Measurements from ENCODE around the gene BCL7A.

DNA sequence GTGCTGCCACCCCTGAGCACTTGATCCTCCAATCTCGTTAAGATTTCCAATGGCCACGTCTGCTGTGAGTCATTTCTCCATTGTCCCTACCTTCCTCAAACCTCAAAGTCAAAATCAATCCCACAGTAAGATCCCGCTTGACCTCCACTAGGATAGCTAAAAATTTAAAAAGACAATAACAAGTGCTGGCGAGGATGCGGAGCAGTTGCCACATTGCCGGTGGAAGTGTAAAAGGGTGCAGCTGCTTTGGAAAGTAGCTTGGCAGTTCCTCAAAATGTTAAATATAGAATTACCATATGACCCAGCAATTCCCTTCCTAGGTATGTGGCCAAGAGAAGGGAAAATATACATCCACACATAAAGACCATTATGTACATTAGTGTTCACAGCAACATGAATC, 9.5 kb upstream of the BCL7A start:
- no peak for TF ChIP-seq EZH2 (IDR thresholded peaks at IDR 0.05; ENCODE audit: borderline replicate concordance)
- TF ChIP-seq, protein P1, sequence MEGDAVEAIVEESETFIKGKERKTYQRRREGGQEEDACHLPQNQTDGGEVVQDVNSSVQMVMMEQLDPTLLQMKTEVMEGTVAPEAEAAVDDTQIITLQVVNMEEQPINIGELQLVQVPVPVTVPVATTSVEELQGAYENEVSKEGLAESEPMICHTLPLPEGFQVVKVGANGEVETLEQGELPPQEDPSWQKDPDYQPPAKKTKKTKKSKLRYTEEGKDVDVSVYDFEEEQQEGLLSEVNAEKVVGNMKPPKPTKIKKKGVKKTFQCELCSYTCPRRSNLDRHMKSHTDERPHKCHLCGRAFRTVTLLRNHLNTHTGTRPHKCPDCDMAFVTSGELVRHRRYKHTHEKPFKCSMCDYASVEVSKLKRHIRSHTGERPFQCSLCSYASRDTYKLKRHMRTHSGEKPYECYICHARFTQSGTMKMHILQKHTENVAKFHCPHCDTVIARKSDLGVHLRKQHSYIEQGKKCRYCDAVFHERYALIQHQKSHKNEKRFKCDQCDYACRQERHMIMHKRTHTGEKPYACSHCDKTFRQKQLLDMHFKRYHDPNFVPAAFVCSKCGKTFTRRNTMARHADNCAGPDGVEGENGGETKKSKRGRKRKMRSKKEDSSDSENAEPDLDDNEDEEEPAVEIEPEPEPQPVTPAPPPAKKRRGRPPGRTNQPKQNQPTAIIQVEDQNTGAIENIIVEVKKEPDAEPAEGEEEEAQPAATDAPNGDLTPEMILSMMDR (IDR thresholded peaks at IDR 0.05; ENCODE audit: poor library complexity), result no peak

All from hepatocyte (in vitro differentiated cells).